Measurements from ENCODE around the gene EIF4E2. TPM values are rescaled to one million over a fixed set of nuclear protein-coding genes. Genes with fewer than 3 reads are reported as not detected.
A peak's percentile ranks its signal among the peaks of the same experiment; 100 is the strongest.

EIF4E2 gene
- total and polyA plus RNA-seq, 2 experiments from 2014 or later = 76.9 to 122 TPM

GRCh38 chr2:232541195-232541960, 9.1 kb upstream of the EIF4E2 start:
- Histone ChIP-seq H3K36me3 (replicated peaks; ENCODE audit: insufficient read depth, low read depth) (no peaks in the 10 kb centered on the region), H3K4me1 (ENCODE audit: insufficient read depth) (no peaks in the 10 kb centered on the region), H3K9me2 (replicated peaks; ENCODE audit: insufficient read depth) (no peaks in the 10 kb centered on the region), H2AFZ (no peak overlapping the region), H3K4me2 (no peak overlapping the region), H3K9me3 (ENCODE audit: low read depth) (no peaks in the 10 kb centered on the region), H3K79me2 (peaks cover 1% of the 10 kb centered on the region), H3K4me3 (no peak overlapping the region), H4K20me1 (ENCODE audit: insufficient read depth, poor library complexity, severe bottlenecking) (no peaks in the 10 kb centered on the region), H3K27me3 (no peaks in the 10 kb centered on the region), H3K27ac (no peak overlapping the region)
- 76% methylated on average over 15 of the region's 19 CpGs for WGBS (ENCODE audit: low lambda C conversion rate, missing lambda C conversion rate)
- peak; percentile 11 for DNase-seq (ENCODE audit: low spot score)
- TF ChIP-seq EZH2 (IDR thresholded peaks at IDR 0.05; ENCODE audit: borderline replicate concordance) (no peak), EZH2phosphoT487 (IDR thresholded peaks at IDR 0.05; ENCODE audit: low read depth, severe bottlenecking, unreplicated experiment) (no peak)

GRCh38 chr2:232541961-232542714, 8.4 kb upstream of the EIF4E2 start:
- H3K27me3 ChIP-seq = no peaks in the 10 kb centered on the region
- no peak overlapping the region for H3K27ac ChIP-seq
- no peaks in the 10 kb centered on the region for H3K36me3 ChIP-seq (replicated peaks; ENCODE audit: insufficient read depth, low read depth)
- H3K4me3 ChIP-seq = no peak overlapping the region
- no peak for TF ChIP-seq EZH2 (IDR thresholded peaks at IDR 0.05; ENCODE audit: borderline replicate concordance)
- no peak for TF ChIP-seq EZH2phosphoT487 (IDR thresholded peaks at IDR 0.05; ENCODE audit: low read depth, severe bottlenecking, unreplicated experiment)
- TF ChIP-seq CTCF (IDR thresholded peaks at IDR 0.05; ENCODE audit: poor library complexity) = no peak
- no peaks in the 10 kb centered on the region for H3K9me3 ChIP-seq (ENCODE audit: low read depth)
- H4K20me1 ChIP-seq (ENCODE audit: insufficient read depth, poor library complexity, severe bottlenecking) = no peaks in the 10 kb centered on the region
- H3K4me1 ChIP-seq (ENCODE audit: insufficient read depth) = no peaks in the 10 kb centered on the region
- no peaks in the 10 kb centered on the region for H3K9me2 ChIP-seq (replicated peaks; ENCODE audit: insufficient read depth)
- no peak overlapping the region for H2AFZ ChIP-seq
- H3K4me2 ChIP-seq = no peak overlapping the region
- DNase-seq (ENCODE audit: low spot score) = no peak
- H3K79me2 ChIP-seq = peaks cover 8% of the 10 kb centered on the region
- WGBS (ENCODE audit: low lambda C conversion rate, missing lambda C conversion rate) = 78% methylated on average over 9 of the region's 9 CpGs

GRCh38 chr2:232542715-232543467, 7.6 kb upstream of the EIF4E2 start:
- H3K79me2 ChIP-seq = peaks cover 16% of the 10 kb centered on the region
- TF ChIP-seq CTCF (IDR thresholded peaks at IDR 0.05; ENCODE audit: poor library complexity) = no peak
- TF ChIP-seq EZH2 (IDR thresholded peaks at IDR 0.05; ENCODE audit: borderline replicate concordance) = no peak
- no peak for TF ChIP-seq EZH2phosphoT487 (IDR thresholded peaks at IDR 0.05; ENCODE audit: low read depth, severe bottlenecking, unreplicated experiment)
- no peak overlapping the region for H3K27ac ChIP-seq
- H3K9me2 ChIP-seq (replicated peaks; ENCODE audit: insufficient read depth) = no peaks in the 10 kb centered on the region
- no peak overlapping the region for H2AFZ ChIP-seq
- no peaks in the 10 kb centered on the region for H3K4me1 ChIP-seq (ENCODE audit: insufficient read depth)
- H3K36me3 ChIP-seq (replicated peaks; ENCODE audit: insufficient read depth, low read depth) = no peaks in the 10 kb centered on the region
- no peaks in the 10 kb centered on the region for H3K27me3 ChIP-seq
- H3K9me3 ChIP-seq (ENCODE audit: low read depth) = no peaks in the 10 kb centered on the region
- DNase-seq (ENCODE audit: low spot score) = no peak
- WGBS (ENCODE audit: low lambda C conversion rate, missing lambda C conversion rate) = 94% methylated on average over 20 of the region's 20 CpGs
- no peaks in the 10 kb centered on the region for H4K20me1 ChIP-seq (ENCODE audit: insufficient read depth, poor library complexity, severe bottlenecking)
- no peak overlapping the region for H3K4me3 ChIP-seq
- H3K4me2 ChIP-seq = no peak overlapping the region

Measured in hepatocyte (in vitro differentiated cells).